GM10847 (cell line): ENCODE measurements around the gene CCSER2.

Source experiments
- POLR2A ChIP-seq: IDR thresholded peaks from 2 replicates; pipeline ENCODE4 v1.6.1; 2011; ENCODE audit not compliant: insufficient read length; ENCODE audit errors: extremely low read depth

Gene CCSER2

DNA sequence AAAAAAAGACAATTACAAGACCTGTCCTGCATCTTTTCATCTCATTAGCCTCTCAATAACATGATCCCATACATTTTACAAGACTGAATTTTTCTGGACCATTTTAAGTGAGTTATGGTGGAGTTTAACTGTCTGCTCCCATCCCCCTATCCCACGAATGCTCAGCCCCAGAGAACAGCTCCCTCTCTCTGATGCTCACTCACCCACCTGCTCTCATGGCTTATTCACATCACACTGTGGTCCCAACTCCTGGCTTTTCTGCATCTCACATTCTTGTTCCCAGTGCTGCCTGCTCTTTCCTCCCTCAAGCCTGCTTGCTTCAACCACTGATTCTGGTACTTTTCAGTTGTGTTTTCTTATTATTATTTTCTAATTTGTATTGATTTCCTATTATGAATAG, 20.4 kb upstream of the CCSER2 start:
- no peak for TF ChIP-seq POLR2A

- no peak for TF ChIP-seq POLR2A
These were observed 19.7 kb upstream of the CCSER2 start for GRCh38 chr10:84308481-84309304.

DNA sequence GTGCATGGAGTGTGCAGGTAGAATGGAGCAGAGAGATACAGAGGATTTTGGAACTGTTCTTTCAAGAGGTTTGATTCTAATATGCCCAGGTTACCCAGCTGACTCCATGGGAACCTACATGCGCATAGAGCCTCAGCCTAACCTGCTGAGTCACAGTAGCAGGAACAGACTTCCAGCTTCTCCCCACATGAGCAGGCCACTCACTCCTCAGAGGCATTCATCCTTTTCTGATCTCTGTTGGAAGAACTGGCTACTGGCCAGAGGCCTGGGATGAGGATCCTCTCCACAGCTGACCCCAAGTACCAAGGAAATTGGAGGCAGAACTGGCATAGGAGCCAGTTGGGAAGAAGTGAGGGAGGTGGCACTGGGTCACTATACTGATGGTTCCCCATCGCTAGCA, 17.9 kb upstream of the CCSER2 start:
- no peak for TF ChIP-seq POLR2A

DNA sequence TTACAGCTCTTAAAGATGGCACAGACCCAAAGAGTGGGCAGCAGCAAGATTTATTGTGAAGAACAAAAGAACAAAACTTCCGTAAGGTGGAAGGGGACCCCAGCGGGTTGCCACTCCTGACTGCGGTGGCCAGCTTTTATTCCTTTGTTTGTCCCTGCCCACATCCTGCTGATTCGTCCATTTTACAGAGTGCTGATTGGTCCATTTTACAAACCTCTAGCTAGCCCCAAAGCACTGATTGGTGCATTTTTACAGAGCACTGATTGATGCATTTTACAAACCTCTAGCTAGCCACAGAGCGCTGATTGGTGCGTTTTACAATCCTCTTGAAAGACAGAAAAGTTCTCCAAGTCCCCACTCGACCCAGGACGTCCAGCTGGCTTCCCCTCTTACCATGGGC, 16.8 kb upstream of the CCSER2 start:
- TF ChIP-seq POLR2A = no peak

DNA sequence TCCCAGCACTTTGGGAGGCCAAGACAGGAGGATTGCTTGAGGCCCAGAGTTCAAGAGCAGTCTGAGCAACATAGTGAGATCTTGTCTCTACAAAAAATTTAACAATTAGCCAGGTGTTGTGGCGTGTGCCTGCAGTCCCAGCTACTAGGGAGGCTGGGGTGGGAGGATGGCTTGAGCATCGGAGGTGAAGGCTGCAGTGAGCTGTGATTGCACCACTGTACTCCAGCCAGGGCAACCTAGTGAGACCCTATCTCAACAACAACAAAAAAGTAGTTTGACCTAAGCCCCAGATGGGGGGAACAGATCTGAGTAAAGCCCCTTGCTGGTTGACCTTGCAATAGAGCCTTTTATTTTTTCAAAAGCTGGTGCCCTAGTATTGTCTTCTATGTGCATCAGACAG, 15.6 kb upstream of the CCSER2 start:
- TF ChIP-seq POLR2A = no peak

- TF ChIP-seq POLR2A = no peak
These were observed 14.1 kb upstream of the CCSER2 start for GRCh38 chr10:84314275-84314674.

DNA sequence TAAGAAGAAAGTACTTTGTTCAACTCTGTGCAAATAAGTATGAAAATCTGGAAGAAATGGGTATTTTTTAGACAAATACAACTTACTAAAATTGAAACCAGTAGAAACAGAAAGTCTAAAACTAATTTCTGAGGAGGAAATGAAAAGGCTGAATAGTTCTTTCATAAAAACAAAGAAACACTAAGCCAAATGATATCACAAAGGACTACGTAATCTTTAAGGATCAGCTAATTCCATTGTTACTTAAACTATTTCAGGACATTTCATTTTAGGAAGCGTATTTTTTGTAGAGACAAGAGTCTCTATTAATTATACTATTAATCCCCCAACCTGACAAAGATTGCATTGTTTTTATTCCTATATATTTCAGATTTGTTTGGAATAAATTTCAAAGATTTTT, 11.2 kb upstream of the CCSER2 start:
- no peak for TF ChIP-seq POLR2A

- TF ChIP-seq POLR2A = no peak
These were observed 6.5 kb upstream of the CCSER2 start for GRCh38 chr10:84321902-84322301.

- no peak for TF ChIP-seq POLR2A
These were observed 815 bp downstream of the CCSER2 start for GRCh38 chr10:84329196-84329611.

GRCh38 chr10:84329986-84330651, 1.7 kb downstream of the CCSER2 start:
- TF ChIP-seq POLR2A = no peak

- TF ChIP-seq POLR2A = no peak
These were observed 2.7 kb downstream of the CCSER2 start for GRCh38 chr10:84331091-84331490.

DNA sequence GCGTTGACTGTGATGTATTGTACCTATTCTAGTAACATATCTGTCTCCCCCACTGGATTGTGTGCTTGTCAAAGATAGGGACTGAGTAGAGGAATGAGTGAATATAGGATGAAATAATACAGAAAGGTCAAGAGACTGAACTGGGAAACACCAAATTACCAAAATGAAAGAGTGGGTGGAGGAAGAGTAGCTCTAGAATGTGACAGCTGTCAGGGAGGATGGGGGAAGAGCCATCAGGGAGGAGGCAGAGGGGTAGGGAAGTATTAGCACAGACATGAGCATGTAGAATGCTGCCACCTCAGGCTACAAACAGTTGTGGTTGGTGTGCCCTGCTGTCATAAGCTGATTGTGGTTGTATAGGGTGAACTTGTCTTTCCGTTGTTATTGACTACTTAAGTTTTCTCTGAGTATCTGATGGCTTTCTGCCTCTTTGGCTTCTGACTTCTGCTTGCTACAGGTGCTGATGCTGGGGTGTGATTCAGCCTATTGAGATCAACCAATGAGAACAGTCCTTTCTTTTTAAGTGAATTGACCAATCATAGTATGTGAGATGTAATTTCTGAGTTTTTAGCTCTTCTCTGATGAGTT, 5.6 kb downstream of the CCSER2 start:
- no peak for TF ChIP-seq POLR2A

DNA sequence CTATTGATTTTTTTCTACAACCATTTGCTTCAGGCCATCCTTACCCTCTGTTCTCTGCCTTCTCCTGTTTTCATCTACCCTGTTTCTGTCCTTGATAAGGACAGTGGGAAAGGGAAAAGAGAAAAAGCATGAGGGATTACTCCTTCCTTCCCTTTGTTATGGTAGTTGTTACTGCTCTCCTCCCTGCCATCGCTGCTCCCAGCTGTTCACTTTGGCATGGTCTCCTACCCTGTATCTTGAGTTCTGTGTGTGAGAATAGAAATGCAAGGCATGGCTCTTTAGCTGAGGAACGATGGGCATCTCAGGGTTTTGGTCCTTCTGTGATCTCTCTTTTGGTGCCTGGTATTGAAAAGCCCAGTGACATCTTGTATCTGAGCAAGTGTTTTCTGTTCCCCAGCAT, 6.4 kb downstream of the CCSER2 start:
- no peak for TF ChIP-seq POLR2A

DNA sequence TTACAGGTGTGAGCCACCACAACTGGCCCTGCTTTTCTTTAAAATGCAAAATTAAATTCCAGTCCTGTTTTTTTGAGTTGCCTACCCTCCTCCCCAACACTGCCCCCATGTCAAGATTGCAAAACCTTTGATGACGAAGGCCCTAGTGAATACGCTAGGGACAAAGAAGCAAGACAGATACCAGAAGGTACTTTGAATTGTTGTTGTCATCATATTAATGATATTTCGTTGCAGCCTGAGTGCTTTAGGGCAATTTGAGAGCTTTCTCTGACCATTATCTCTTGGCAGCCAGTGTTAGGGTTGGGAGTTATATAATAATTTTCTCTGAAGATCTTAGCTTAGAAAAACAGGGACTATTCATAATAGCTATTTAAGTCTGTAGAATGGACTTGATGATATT, 7.1 kb downstream of the CCSER2 start:
- no peak for TF ChIP-seq POLR2A

DNA sequence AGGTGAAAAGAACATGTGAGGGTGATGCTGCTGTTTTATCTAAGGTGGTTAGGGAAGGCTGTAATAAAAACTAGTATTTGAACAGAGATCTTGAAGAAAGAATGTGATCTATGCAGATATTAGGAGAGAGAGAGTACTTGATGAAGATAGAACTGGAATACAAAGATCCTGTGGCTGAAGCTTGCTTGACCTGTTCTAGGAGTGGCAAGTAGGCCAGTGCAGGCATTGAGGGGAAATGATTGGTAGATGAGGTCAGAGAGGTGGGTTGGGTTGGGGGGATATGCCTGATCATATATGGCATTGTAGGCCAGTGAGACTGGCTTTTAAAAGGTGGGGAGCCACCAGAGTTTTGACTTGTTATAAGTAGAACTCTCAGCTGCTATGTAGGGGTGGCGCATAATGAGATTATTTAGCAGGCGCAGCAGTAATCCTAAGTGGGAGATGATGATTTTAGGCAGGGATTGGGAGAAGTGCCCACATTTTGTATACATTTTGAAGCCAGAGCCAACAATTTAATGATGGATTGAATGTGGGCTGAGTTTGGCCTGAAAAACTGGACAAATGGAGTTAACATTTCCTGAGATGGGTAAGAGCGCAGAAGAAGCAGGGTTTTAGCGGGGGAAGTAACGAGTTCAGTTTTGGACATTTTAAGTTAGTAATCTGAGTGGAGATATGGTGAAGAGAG, 8.2 kb downstream of the CCSER2 start:
- no peak for TF ChIP-seq POLR2A

GRCh38 chr10:84337199-84337598, 8.8 kb downstream of the CCSER2 start:
- no peak for TF ChIP-seq POLR2A
